Osteoblast (primary cell): ENCODE measurements around the gene FNDC5. TPM values are rescaled to one million over a fixed set of nuclear protein-coding genes. Genes with fewer than 3 reads are reported as not detected.

Experiments
- DNase-seq: peaks from one replicate; pipeline ENCODE4 v3.0.0; 2011; ENCODE audit warnings: low spot score, mixed read lengths; ENCODE audit not compliant: insufficient read length; ENCODE audit errors: missing footprints
- H2AFZ ChIP-seq: 2 replicates; pipeline ENCODE4 v1.6.0; 2011; ENCODE audit warnings: mild to moderate bottlenecking, low read length
- H3K27ac ChIP-seq: 2 replicates; pipeline ENCODE4 v1.5.1; 2011; ENCODE audit warnings: mild to moderate bottlenecking, low read depth, low read length, moderate library complexity
- H3K27me3 ChIP-seq: 2 replicates; pipeline ENCODE4 v1.6.0; 2012; ENCODE audit warnings: mild to moderate bottlenecking, control low read depth, inconsistent platforms, low read length, moderate library complexity; ENCODE audit not compliant: insufficient read depth
- H3K36me3 ChIP-seq: 2 replicates; pipeline ENCODE4 v1.5.1; 2011; ENCODE audit warnings: mild to moderate bottlenecking, low read length, control low read depth, moderate library complexity; ENCODE audit not compliant: insufficient read depth
- H3K4me1 ChIP-seq: 2 replicates; pipeline ENCODE4 v1.5.1; 2011; ENCODE audit warnings: mild to moderate bottlenecking, low read length, control low read depth, moderate library complexity; ENCODE audit not compliant: insufficient read depth
- H3K4me2 ChIP-seq: 2 replicates; pipeline ENCODE4 v1.6.0; 2011; ENCODE audit warnings: mild to moderate bottlenecking, low read length; ENCODE audit not compliant: insufficient read depth
- H3K4me3 ChIP-seq: fragments of 200-600 bp; sonication (generic); 3 replicates; pipeline ENCODE4 v1.5.1; 2012; ENCODE audit warnings: mild to moderate bottlenecking, low read length, inconsistent platforms; ENCODE audit not compliant: insufficient read depth
- H3K79me2 ChIP-seq: 2 replicates; pipeline ENCODE4 v1.6.0; 2012; ENCODE audit warnings: mild to moderate bottlenecking, low read length, control low read depth, inconsistent platforms; ENCODE audit not compliant: insufficient read depth
- H3K9me3 ChIP-seq: 2 replicates; pipeline ENCODE4 v1.5.1; 2011; ENCODE audit warnings: low read depth, low read length, control low read depth
- H4K20me1 ChIP-seq: 2 replicates; pipeline ENCODE4 v1.6.0; 2012; ENCODE audit warnings: mild to moderate bottlenecking, low read length, control low read depth; ENCODE audit not compliant: insufficient read depth
- total RNA-seq: library from RNA; depleted of rRNA; stranded (reverse); fragments of >200 nt; gene quantifications from 2 replicates; pipeline ENCODE4 v1.2.3, GENCODE V29; 2012
- TF ChIP-seq, protein P1 (sequence below): IDR thresholded peaks from 2 replicates; pipeline ENCODE4 v1.5.1; 2011; ENCODE audit warnings: mild to moderate bottlenecking, low read depth, low read length, moderate library complexity; ENCODE audit errors: extremely low read depth

FNDC5 gene
- total RNA-seq, 1 donor = 0.36 TPM

DNA sequence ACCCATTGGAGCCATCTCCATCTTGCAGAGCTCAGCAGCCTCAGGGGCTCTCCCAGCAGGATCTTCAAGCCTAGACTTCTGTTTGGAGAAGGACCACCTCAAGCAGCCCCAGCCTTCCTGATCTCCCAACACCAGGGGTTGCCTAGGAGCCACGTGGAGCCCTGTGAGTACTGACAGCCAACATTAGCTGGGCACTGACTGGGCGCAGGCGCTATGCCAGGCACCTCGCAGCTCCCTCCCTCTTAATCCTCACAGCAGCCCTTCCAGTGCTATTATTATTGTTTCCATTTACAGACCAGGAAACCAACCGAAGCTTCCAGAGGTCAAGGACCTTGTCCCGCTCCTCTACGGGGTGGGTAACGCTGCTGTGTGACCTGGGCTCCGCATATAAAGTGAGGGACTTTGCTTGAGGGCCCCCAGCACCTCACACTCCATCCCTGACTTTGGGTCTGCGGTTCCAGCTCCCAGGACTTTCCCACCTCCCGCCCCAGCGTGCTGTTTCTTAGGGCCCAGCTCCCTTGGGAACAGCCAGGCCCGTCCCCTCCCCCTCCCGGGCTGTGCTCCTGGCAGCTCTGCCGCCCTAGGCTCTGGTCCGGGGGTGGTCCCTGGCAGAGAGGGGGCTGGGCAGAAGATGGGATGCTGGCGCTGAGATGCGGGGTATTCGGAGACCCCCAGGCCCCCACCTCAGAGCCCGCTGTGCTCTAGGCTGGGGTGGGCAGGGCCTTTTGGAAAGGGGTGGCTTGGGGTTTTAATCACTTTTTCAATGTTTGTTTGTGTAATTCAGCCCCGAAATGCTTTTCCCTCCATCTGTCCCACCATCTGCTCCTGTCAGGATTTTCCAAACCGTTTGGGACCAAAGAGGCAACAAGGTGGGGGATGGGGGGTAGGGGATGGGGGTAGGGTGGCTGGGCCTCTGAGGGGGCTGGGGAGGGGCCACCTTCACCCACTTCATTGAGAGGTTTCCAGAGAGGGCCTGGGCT lies 11.4 kb upstream of the FNDC5 start:
- peaks cover 2% of the 10 kb centered on the region for H4K20me1 ChIP-seq
- H2AFZ ChIP-seq = no peak overlapping the region
- H3K9me3 ChIP-seq = no peaks in the 10 kb centered on the region
- H3K36me3 ChIP-seq = no peaks in the 10 kb centered on the region
- H3K4me3 ChIP-seq = no peak overlapping the region
- H3K27me3 ChIP-seq = peaks cover 35% of the 10 kb centered on the region
- H3K27ac ChIP-seq = no peak overlapping the region
- no peak overlapping the region for H3K4me2 ChIP-seq
- no peaks in the 10 kb centered on the region for H3K4me1 ChIP-seq
- H3K79me2 ChIP-seq = no peaks in the 10 kb centered on the region
- TF ChIP-seq, protein P1, sequence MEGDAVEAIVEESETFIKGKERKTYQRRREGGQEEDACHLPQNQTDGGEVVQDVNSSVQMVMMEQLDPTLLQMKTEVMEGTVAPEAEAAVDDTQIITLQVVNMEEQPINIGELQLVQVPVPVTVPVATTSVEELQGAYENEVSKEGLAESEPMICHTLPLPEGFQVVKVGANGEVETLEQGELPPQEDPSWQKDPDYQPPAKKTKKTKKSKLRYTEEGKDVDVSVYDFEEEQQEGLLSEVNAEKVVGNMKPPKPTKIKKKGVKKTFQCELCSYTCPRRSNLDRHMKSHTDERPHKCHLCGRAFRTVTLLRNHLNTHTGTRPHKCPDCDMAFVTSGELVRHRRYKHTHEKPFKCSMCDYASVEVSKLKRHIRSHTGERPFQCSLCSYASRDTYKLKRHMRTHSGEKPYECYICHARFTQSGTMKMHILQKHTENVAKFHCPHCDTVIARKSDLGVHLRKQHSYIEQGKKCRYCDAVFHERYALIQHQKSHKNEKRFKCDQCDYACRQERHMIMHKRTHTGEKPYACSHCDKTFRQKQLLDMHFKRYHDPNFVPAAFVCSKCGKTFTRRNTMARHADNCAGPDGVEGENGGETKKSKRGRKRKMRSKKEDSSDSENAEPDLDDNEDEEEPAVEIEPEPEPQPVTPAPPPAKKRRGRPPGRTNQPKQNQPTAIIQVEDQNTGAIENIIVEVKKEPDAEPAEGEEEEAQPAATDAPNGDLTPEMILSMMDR = no peak
- peak; percentile 77 for DNase-seq

DNA sequence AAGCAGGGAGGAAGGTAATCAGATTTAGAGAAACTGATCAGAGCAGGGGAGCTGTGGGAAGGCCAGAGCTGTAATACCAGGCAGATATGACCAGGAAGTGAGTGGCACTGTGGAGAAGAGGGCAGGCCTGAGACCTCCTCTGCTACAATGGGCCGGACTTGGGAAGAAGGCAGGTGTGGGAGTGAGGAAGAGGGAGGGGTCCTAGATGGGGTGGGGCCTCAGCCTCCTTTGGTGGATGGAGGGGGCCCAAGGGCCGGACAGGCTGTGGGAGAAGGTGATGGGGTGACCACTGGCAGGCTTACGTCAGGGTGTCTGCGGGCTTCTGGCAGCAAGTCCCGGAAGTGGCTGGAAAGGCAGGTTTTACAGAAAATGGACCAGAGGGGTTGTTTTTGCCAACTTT lies 10.6 kb upstream of the FNDC5 start:
- no peak overlapping the region for H3K4me3 ChIP-seq
- H3K27ac ChIP-seq = no peak overlapping the region
- peaks cover 30% of the 10 kb centered on the region for H3K27me3 ChIP-seq
- no peak overlapping the region for H3K4me2 ChIP-seq
- H3K79me2 ChIP-seq = no peaks in the 10 kb centered on the region
- H3K9me3 ChIP-seq = no peaks in the 10 kb centered on the region
- no peak overlapping the region for H2AFZ ChIP-seq
- H3K4me1 ChIP-seq = no peaks in the 10 kb centered on the region
- TF ChIP-seq, protein P1 = no peak
- peak; percentile 74 for DNase-seq
- no peaks in the 10 kb centered on the region for H4K20me1 ChIP-seq
- H3K36me3 ChIP-seq = no peaks in the 10 kb centered on the region

DNA sequence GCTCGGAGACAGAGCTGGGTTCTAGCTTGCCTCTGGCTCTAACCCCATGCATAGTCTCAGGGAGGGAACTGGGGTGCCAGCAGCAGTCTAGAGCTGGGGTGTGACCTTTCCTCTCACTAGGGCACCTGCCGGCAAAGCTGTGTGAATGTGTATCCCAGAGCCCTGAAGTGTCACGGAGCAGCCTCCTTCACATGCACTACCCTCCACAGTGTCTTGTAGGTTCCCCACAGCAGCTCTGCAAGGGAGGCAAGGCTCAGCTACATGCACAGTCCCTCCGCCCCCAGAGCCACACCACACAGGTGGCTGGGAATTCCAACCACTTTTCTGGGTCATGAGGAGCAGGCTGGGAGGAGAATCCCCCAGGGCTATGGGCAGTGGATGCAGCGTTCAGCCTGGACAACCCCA lies 7.9 kb upstream of the FNDC5 start:
- Histone ChIP-seq H3K36me3 (no peaks in the 10 kb centered on the region), H4K20me1 (no peaks in the 10 kb centered on the region), H3K4me1 (no peaks in the 10 kb centered on the region), H2AFZ (no peak overlapping the region), H3K27me3 (peaks cover 7% of the 10 kb centered on the region), H3K4me3 (no peak overlapping the region), H3K4me2 (no peak overlapping the region), H3K27ac (no peak overlapping the region), H3K9me3 (no peaks in the 10 kb centered on the region), H3K79me2 (no peaks in the 10 kb centered on the region)
- TF ChIP-seq, protein P1 = no peak
- no peak for DNase-seq

DNA sequence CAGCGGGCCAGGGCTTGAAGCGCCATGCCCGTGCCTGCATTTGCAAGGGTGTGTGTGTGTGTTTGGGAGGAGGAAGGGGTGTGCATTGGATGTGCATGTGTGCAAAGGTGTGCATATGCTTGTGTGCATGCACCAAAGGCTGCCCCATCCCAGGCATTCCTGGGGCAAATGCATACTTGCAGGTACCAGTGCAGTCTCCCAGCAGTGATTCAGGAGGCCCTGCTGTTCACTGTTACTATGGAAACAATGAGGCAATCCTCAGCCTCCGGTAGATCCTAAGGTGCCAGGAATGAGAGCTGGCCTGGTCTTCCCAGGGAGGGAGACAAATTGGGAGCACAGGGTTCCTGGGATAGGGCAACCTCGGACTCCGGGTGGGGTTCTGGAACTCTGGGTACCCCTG lies 7.5 kb upstream of the FNDC5 start:
- Histone ChIP-seq H3K4me3 (no peak overlapping the region), H3K27me3 (peaks cover 5% of the 10 kb centered on the region), H3K36me3 (no peaks in the 10 kb centered on the region), H3K79me2 (no peaks in the 10 kb centered on the region), H3K9me3 (no peaks in the 10 kb centered on the region), H2AFZ (no peak overlapping the region), H4K20me1 (no peaks in the 10 kb centered on the region), H3K4me1 (no peaks in the 10 kb centered on the region), H3K27ac (no peak overlapping the region), H3K4me2 (no peak overlapping the region)
- TF ChIP-seq, protein P1 = no peak
- peak; percentile 92 for DNase-seq
